ENCODE measurements around the gene HBA2. TPM values are rescaled to one million over a fixed set of nuclear protein-coding genes. Genes with fewer than 3 reads are reported as not detected.
"Not testable (repeated sequence)": the region's sequence is repeated elsewhere in the genome, so short reads cannot be mapped to it uniquely, and the experiment has no call there.

The HBA2 gene
- 10 to 100 TPM in 1 of 2 donors, 1 to 10 TPM in 1; 3.5 to 64.9 TPM for total RNA-seq

GRCh38 chr16:172374-172941, at the start of gene HBA2:
Gene HBA2, plus strand, starts transcription at chr16:172876. Its CDS starts 37 bp downstream, at chr16:172913.
- H3K36me3 ChIP-seq; H3K4me3 ChIP-seq; H3K27ac ChIP-seq; DNase-seq; H3K4me1 ChIP-seq; H3K9ac ChIP-seq (ENCODE audit: low read depth in 2 of 2, low read length in 2 of 2); intact Hi-C loops (cut with DNase I); H3K9me3 ChIP-seq: not testable (repeated sequence)
- peaks cover 36% of the 10 kb centered on the region for H3K27me3 ChIP-seq

DNA sequence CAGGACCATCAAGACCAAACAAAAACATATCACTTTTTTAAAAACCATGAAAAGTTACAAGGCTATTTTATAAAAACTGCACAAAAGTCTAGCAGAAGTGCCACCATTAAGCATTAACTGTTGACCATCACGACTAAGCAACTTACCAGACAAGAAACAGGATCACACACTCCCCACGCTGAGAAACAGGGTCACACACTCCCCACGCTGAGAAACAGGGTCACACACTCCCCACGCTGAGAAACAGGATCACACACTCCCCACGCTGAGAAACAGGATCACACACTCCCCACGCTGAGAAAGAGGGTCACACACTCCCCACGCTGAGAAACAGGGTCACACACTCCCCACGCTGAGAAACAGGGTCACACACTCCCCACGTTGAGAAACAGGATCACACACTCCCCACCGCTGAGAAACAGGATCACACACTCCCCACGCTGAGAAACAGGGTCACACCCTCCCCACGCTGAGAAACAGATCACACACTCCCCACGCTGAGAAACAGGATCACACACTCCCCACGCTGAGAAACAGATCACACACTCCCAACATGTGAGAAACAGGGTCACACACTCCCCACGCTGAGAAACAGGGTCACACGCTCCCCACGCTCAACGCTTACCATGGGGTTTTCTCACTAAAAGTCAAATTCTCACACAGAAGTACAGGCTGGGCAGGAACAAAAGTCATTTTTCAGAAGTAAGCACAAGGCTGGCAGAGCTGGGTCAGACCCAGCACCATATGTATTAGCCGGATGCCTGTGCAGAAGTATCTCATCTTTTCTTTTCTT, 48.9 kb upstream of the HBA2 start:
- H3K4me1 ChIP-seq; intact Hi-C loops (cut with DNase I): not testable (repeated sequence)

GRCh38 chr16:125011-125410, 47.7 kb upstream of the HBA2 start:
- H3K27ac ChIP-seq, result no peak overlapping the region
- no peak overlapping the region for H3K4me3 ChIP-seq
- TF ChIP-seq CTCF (IDR thresholded peaks at IDR 0.05), result no peak
- intact Hi-C loops (cut with DNase I), result no loop called here
- DNase-seq, result no peak
- H3K9ac ChIP-seq (ENCODE audit: low read depth in 2 of 2, low read length in 2 of 2), result no peak overlapping the region
- H3K27me3 ChIP-seq, result no peaks in the 10 kb centered on the region
- H3K4me1 ChIP-seq, result no peaks in the 10 kb centered on the region
- H3K9me3 ChIP-seq, result no peaks in the 10 kb centered on the region
- no peaks in the 10 kb centered on the region for H3K36me3 ChIP-seq

More for the DNA sequence above, 48.9 kb upstream of the HBA2 start:
- H3K9ac ChIP-seq (ENCODE audit: low read depth in 2 of 2, low read length in 2 of 2); H3K9me3 ChIP-seq; H3K36me3 ChIP-seq; H3K27me3 ChIP-seq; H3K4me3 ChIP-seq; H3K27ac ChIP-seq; DNase-seq: not testable (repeated sequence)

- no peak overlapping the region for H3K9ac ChIP-seq (ENCODE audit: low read depth in 2 of 2, low read length in 2 of 2)
- H3K9me3 ChIP-seq, result no peaks in the 10 kb centered on the region
- no peaks in the 10 kb centered on the region for H3K36me3 ChIP-seq
- DNase-seq, result no peak
- no peak overlapping the region for H3K4me3 ChIP-seq
- intact Hi-C loops (cut with DNase I), result no loop called here
- TF ChIP-seq CTCF (IDR thresholded peaks at IDR 0.05), result no peak
- H3K27ac ChIP-seq, result no peak overlapping the region
- H3K4me1 ChIP-seq, result no peaks in the 10 kb centered on the region
- H3K27me3 ChIP-seq, result no peaks in the 10 kb centered on the region
Measured at GRCh38 chr16:129075-129474, 43.6 kb upstream of the HBA2 start.

- H3K27ac ChIP-seq, result no peak overlapping the region
- no peaks in the 10 kb centered on the region for H3K4me1 ChIP-seq
- H3K9me3 ChIP-seq, result no peaks in the 10 kb centered on the region
- intact Hi-C loops (cut with DNase I), result no loop called here
- H3K36me3 ChIP-seq, result no peaks in the 10 kb centered on the region
- TF ChIP-seq CTCF (IDR thresholded peaks at IDR 0.05), result no peak
- no peak overlapping the region for H3K9ac ChIP-seq (ENCODE audit: low read depth in 2 of 2, low read length in 2 of 2)
- H3K4me3 ChIP-seq, result no peak overlapping the region
- no peaks in the 10 kb centered on the region for H3K27me3 ChIP-seq
- DNase-seq, result no peak
Measured at GRCh38 chr16:130533-131173, 42.0 kb upstream of the HBA2 start.

- no peak overlapping the region for H3K9ac ChIP-seq (ENCODE audit: low read depth in 2 of 2, low read length in 2 of 2)
- H3K4me3 ChIP-seq, result no peak overlapping the region
- no peaks in the 10 kb centered on the region for H3K4me1 ChIP-seq
- H3K27ac ChIP-seq, result no peak overlapping the region
- no peaks in the 10 kb centered on the region for H3K36me3 ChIP-seq
- intact Hi-C loops (cut with DNase I), result no loop called here
- no peaks in the 10 kb centered on the region for H3K27me3 ChIP-seq
- no peak for TF ChIP-seq CTCF (IDR thresholded peaks at IDR 0.05)
- DNase-seq, result no peak
- no peaks in the 10 kb centered on the region for H3K9me3 ChIP-seq
Measured at GRCh38 chr16:132120-132519, 40.6 kb upstream of the HBA2 start.

All from colonic mucosa (tissue), 4 donors.